Stimulated activated CD8-positive, alpha-beta memory T cell treated with anti-CD3 and anti-CD28 coated beads, Interleukin-4, amount 100 ng/mL, for 24 hours (primary cell): ENCODE measurements around the gene PCLO.

Experiments
- DNase-seq: peaks from one replicate; pipeline ENCODE4 v3.0.0-alpha.2; 2020; ENCODE audit warnings: low read depth

PCLO gene

DNA sequence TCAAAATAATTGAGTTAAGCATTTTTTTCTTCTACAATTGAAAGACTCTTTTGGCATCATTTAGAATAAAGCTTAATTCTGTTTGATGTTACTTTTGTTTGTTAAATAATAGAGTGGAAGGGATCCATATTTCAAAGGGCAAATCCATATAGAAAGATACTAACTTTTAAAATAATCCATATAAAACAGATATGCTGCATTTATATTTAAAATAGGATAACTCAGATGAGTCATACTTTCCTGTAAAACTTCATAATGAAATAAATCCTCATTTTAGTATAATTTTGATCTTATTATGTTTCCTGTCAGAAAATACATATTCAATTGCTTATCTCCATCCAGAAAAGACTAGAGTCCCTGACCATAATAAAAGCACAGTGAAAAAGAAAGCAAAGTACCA lies 323.6 kb downstream of the PCLO start:
- DNase-seq, result no peak

DNA sequence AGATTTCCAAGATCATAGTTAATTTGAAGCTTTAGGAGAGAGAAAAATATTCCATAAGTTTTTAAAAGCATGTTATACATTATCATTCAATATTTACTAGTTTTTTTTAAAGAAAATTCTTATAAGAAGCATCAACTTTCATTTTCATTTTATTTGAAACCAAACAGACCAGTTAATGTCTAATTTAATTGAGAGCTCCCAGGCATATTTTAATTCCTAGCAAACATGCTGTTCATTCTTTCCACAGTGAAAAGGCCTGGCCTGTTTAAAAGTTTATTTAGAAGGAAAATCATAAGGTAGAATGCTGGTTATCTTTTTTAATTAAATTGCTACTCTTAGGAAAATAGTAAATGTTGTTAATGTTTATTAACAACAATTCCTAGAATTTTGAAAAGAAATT lies 324.4 kb downstream of the PCLO start:
- DNase-seq, result no peak

DNA sequence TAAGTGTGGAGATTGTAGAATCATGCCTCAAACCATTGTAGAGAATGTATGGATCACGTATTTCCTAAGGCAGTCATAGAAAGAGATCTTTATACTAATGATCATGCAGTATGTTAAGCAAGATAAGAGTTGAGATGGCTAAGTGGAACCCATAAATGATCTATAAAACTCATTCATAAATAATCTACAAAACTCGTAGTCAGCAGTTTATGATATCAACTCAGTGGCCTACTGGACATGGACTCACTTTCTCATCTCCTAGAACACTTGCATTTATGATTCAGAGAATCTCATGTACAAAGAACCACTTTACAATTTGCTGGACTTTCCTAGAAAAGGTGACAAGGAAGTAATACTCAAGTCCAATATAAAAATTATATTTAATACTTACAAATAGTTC lies 339.6 kb downstream of the PCLO start:
- DNase-seq, result no peak

DNA sequence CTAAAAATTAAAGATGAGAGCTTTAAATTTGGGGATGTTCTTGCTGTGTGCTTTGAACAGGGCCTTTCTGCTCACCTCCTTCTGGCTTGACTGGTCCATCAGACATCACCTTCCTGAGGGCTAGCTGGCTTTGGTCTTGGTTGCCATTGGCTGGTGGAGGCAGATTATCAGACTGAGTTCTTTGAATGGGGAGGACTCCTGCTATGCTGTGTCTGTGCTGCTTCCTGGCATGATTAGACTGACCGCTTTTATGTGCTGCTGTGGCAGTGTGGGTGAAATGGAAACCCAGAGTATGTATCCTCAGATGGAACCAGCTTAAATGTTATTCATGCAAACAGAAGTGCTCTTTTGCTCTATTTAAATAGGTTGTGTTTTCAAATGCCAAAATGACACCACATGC lies 341.6 kb downstream of the PCLO start:
- DNase-seq, result no peak

DNA sequence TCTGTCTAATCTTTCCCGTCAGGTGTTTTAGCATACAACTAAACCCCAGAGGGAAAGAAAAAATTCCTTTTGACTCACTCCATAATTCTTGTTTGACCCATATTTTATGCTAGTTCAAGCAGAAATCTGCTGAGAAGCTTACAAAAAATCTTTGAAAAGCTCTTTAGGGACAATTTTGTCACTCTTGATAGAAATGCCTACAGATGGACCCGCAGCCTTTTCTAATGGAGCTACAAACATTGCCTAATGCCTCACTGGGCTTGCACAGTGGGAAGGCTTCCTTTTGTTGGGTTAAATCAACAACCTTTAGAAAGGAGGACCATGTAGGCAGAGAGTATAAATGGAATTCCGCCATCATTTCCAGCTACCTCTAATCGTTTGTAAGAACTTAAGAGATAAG lies 344.5 kb downstream of the PCLO start:
- DNase-seq, result no peak

DNA sequence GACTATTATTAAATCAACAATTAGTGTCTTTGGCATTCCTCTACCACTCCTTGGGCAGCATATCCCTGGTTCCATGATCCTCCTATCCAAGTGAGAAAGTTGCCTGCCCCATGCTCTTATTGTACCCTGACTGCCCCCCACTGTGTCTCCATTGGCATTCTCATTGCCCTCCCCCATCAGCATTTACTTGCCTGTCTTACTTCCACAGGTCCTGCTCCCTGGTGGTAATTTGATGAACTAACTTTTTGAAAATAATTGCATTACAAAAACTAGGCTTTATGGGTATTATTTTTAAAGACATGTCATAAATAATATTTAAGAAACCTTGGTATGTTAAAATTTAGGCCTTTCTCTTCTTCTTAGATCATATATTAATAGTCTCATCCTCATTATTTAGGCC lies 346.4 kb downstream of the PCLO start:
- DNase-seq, result no peak

DNA sequence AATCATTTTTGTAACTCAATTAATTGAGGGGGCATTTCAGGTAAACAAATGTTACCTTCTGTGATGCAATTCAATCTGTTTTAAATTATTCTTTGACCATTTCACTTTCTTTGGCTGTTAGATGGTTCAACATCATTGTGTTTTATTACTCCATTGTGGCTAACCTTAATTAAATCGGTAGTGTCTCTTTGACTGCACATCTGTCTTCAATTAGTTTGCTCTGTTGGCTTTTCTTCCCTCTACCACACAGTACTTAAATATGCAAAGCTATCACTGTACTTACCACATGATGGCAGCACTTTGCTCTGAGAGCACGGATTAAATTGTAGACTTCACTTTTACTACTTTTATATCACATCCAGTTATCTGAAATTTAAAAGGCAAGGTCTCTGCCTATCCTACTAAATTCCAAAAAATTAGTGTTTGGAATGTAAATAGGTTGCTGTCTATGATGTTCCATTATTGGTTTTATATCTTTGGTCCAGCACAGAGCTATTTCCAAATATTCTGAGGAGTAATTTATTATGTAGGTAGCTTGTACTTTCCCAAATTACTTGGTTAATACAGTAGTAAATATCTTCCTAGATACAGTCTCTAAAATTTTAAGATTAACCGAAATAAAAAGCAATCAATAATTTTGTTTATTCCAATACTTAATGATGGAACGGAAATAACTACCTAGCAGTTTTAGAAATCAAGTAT lies 352.0 kb downstream of the PCLO start:
- DNase-seq, result no peak

DNA sequence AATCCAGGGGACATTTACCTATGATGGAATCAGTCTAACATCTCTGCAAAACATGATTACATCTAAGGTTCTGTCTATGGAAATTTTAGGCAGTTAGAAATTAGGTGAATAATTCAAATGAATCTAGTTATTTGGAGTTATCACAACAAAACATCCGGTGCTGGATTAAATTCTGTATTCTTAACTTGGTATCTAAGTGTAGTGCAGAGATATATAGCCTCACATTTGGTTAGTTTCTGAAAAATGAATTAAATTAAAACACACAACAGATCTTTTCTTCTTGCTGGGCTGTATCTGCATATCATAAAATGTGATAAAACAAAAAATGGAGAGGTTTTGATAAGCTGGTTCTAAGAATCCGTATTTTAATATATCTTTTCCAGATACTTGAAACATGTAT lies 354.1 kb downstream of the PCLO start:
- DNase-seq, result no peak

DNA sequence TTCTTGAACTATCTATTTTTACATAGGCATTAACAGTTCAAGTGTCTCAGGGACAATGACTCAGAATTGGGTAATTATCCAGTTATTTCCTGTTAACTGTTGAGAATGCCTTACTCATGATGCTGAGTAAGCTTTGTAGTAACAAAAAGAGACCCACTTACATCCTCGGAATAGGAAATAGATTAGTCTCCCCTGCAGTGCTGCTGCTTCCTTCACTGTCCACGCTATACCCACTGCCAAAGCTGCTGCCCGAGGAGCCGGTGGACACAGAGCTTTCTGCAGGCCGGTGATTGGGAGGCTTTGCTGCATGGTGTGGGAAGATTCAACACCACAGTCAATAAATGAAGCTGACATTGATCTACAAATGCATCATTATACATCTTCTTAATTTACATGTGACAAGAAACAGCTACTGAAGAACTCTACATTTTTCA lies 357.1 kb downstream of the PCLO start:
- no peak for DNase-seq

DNA sequence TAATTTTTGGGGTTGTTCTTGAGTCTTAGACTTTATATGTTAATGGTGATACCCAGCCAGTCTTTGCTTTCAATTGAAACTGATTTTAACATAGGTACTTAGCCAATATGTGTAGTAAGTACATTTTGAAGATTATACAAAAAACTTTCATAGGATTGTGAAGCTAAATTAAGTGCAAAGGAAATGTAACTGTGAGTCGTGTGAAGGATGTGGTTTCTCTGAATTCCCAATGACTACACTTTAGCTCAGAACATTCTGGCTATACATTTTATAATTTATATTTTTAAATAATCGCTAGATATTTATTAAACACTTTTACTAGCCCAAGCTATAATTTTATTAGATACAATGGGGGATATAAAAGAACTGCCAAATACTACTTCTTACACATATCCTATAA lies 359.3 kb downstream of the PCLO start:
- DNase-seq, result no peak

DNA sequence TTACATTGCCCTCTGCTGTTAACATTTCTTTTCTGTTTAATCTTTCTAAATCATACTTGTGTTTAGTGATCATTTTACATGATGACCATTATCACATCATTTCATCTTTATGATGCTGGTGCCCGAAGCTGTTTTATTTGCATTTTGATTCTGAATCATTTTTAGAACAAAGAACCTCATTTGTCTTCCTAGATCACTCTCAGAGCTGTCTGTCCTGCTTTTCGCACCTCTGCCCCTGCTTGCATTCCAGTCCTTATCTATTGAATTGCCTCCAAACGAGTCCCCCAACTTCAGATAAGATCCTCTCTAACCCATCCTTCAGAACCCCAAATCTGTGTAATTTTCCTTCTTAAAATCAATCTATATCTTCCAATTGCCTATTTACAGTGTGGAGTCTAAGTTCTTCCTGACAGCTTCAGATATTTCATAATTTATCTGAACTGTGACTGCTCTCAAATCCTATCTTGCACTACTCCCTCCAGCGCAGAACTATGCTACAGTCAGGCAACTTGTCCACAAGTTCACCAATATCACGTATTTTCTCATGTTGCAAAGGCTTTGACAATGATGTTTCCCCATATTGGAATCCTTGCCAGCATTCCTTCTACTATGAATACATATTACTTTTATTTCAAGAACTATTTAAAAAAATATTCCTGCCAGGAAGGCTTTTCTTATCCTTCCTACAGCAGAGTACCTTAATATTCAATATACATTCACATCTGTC lies 372.6 kb downstream of the PCLO start:
- DNase-seq, result no peak

DNA sequence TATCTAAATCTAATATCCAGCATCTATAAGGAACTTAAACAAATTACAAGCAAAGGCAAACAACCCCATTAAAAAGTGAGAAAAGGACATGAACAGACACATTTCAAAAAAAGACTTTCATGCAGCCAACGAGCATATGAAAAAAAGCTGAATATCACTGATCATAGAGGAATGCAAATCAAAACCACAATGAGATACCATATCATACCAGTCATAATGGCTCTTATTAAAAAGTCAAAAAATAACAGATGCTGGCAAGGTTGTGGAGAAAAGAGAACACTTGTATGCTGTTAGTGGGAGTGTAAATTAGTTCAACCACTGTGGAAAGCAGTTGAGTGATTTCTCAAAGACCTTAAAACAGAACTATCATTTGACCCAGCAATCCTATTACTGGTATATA lies 384.7 kb downstream of the PCLO start:
- no peak for DNase-seq

DNA sequence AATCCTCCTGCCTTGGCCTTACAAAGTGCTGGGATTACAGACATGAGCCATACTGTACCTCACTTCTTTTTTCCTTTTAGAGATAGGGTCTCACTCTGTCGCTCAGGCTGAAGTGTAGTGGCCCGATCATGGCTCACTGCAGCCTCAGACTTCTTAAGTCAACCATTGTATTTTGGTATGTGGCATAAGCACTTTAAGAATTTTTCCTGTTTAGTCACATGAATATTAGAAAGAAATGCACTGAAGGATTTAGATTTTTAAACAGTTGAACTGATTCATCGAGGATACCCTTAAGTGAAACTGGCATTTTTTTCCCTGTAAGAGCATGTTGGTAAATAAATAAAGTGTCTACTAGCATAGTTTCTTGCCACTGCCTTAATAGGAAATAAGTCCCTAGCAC lies 399.8 kb downstream of the PCLO start:
- DNase-seq, result no peak

DNA sequence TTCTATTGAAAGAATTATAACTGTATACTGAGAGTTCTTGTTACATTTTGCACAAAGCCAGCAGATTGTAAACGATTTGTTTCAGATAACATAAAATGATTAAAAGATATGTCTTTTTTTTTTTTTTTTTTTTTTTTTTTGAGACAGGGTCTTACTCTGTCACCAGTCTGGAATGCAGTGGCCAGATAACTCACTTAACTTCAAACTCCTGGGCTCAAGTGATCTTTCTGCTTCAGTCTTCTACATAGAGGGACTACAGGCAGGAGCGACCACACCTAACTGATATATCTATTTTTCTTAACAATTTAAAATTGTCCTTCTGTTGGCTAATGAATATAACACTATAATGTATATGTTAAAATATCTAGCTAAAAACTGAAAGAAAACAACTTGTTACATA lies 401.9 kb downstream of the PCLO start:
- no peak for DNase-seq

DNA sequence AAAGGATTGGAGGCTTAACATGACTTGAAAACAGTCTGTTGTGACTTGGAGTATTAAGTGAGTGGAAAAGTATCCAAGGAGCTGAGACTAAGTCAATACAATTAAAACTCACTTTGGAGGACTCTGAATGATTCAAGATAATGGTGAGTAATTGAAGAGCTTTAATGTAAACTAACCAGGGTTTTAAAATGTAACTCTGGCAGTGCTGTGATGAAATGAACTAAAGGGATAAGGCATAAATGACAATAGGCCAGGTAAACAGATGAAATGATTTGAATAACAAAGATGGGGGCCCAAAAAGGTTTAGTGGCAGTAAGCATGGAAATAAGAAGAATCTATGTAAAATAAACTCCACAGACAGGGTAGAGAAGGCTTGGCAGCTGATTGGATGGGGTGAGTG lies 402.6 kb downstream of the PCLO start:
- DNase-seq, result no peak

DNA sequence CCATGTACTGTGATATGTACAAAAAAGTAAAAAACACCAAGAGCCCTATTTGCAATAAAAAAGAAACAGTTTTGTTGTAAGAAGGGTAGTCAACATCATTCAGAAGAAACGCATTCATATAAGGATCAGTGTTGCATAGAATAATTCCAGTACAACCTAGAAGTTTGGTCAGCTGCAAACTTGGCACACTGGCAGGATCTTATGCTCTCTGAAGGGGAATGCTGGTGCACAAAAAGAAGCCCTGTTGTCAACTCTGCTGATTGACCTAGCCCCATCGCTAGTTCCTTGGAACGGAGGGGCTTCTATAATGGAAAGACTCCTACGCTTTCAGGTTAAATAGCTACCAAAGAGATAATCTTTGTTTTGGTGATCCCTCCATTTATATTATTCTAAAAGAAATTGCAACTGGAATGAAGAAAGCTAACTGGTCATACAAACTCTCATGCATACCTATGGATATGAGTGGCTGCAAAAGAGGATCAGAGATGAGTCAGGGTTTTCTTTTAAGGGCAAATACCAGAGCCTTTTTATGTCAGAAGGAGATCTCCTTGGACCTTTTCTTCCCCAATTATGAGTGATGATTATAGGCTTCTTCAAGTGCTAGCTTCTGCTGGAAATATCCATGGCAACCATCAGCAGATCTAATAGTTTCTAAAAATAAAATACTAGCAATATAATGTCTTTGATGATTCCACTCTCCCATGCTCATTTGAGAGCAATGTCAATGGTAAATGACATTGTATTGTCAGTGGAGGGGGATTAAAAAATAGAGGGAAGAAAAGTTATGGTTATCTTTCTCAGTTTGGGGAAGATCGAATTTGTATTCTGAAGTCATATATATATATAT lies 406.8 kb downstream of the PCLO start:
- DNase-seq, result no peak

DNA sequence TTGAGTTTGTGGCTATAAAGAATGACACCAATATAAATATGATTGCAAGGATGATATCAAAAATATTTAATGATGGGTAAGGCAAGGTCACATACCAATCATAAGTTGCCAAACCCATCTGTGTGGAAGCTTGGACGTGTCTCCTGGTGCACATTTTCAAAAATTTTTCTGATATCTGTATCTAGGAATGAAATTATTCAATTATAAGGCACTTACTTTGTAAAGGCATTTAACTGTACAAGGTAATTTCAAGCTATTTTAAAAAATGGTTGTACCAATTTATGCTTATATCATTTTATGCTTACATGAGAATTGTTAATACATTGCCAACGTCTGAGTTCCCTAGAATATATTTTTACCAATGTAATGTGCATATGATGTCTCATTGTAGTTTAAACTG lies 412.7 kb downstream of the PCLO start:
- DNase-seq, result no peak

DNA sequence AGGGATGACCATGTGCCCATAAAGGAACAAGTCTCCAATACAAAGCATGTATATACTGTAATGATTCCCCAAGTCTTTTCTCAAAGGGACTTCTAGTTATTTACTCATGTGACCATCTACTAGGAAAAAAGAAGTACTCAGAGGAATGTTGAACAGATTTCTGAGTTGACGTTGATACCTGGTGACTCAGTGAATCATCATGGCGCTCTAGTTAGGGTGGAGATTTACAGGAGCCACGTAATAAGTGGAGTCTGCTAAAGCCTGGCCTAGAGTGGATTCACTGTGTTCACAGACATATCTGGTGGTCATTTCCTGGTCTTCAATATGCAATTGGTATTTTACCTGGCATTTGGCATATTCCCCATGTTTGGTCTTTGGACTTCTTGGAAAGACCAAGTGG lies 416.9 kb downstream of the PCLO start:
- no peak for DNase-seq

DNA sequence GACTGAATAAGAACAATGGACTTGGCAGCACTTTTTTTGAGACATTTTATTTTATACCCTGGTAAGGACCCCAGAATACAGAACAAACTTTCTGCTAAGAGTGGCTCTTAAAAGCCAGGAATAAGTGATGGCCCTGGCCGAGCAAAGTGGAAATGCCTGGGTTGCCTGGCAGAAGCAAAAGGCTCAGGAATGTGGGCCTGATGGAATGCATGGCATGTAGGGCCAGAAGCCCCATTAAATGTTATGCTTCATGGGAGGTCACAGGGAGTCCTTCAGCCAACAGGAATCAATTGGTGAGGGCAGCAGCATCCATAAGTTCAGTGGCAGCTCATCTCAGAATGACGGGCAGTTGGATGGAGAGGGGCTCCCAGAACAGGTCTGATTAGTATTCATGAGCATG lies 417.6 kb downstream of the PCLO start:
- no peak for DNase-seq

DNA sequence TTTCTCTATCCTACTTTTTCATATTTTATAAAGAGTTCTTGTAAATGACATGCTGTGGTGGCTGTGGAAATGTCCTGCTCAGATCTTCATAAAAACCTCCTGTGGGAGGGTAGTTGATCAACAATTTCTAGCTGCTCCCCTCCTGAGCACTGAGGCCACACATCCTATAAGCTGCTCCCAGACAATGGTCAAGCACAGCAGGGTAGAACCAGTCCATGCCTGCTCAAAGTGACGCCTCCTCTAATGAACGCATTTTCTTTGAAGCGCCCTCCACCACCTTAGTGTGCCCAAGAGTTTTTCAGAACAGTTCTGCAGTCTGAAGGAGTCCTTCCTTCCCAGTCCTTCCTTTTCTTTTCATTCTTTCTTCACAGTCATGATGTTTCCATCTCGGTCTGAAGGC lies 420.5 kb downstream of the PCLO start:
- no peak for DNase-seq

DNA sequence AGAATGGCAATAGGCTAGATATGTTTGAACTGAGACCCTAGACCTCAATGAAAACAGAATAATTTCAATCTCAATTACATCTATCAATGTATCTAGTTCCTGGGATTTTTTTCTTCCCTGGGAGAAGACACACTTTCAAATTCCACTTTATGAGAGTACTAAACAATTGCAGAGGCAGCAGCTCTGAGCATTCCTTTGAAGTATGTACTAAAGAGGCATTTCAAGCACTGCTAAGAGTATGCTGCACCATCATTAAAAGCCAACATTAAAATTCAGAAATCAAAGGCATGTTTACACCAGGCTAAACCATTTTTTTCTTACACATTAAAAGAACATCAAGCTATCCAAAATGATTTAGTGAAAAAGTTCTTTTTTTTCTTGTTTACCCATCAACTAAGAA lies 421.2 kb downstream of the PCLO start:
- no peak for DNase-seq

DNA sequence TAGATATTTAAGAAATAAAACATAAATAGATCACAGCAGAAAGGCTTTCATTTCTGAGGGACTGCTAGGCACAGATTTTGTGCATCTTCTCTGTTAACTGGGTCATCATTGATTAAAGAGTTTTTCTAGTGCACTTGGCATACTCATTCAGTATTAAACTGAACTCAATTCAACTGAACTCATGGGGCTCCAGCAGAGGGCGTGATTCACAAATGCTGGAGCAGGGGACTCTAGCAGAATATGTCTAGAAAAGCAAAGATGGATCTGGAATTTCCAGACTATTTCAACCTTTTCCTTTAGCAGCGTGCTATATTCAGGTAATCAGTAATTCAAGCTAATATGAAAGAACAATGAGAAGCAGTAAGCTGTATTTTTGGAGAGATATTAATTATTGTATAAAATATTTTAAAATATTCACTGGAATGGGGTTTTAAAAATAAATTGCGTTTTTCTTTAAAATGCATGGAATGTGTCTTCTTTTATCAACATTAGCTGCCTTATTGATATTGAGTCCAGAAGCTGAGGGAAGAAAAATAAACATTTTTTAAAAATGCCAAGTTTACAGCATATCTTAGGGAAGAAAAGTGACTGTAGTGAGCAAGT lies 422.3 kb downstream of the PCLO start:
- DNase-seq, result no peak

DNA sequence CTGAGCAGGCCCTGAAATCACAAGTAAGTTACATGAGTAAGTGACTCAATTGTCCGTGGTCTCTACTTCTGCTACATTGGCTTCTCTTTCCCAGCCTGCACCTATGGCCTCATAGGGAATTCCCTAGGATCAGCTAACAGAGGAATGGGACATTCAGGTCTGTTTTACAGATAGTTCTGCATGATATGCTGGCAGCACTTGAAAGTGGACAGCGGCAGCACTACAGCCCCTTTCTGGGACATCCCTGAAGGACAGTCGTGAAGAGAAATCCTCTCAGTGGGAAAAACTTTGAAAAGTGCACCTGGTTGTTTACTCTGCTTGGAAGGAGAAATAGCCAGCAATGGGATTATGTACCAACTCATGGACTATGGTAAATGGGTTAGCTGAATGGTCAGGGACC lies 426.1 kb downstream of the PCLO start:
- no peak for DNase-seq
